Panc1 (cell line): Measurements from ENCODE around the gene G6PC2. TPM values are rescaled to one million over a fixed set of nuclear protein-coding genes. Genes with fewer than 3 reads are reported as not detected.

Source experiments
- ATAC-seq: fragments of 200-7000 bp; cut with Tn5 transposase; 2 replicates; pipeline ENCODE4 v1.9.1; 2020; ENCODE audit warnings: mild to moderate bottlenecking, moderate library complexity
- BruUV-seq: library from RNA; stranded (reverse); fragments of 400-500 nt; replicated peaks from 2 replicates; lab custom pipeline; 2021; lab: Mats Ljungman, UMichigan
- CTCF ChIA-PET: fragments of 300-600 bp; sonication (Branson Sonifier 250); formaldehyde crosslinking; loops from one replicate; lab custom pipeline; 2022; ENCODE audit warnings: antibody characterized with exemption; lab: Charles Lee
- POLR2A ChIA-PET: fragments of 300-600 bp; sonication (Branson Sonifier 250); formaldehyde crosslinking; loops from one replicate; lab custom pipeline; 2022; ENCODE audit warnings: antibody characterized with exemption; lab: Charles Lee
- DNase-seq: peaks from one replicate; pipeline ENCODE4 v3.0.0-alpha.2; 2010; ENCODE audit warnings: low read depth, low spot score
- H3K27ac ChIP-seq: 2 replicates; pipeline ENCODE4 v1.5.1; 2011; ENCODE audit warnings: mild to moderate bottlenecking, low read length, inconsistent platforms
- H3K27me3 ChIP-seq: fragments of 200-500 bp; sonication (Bioruptor generic); 2 replicates; pipeline ENCODE4 v1.6.0; 2014; ENCODE audit warnings: low read length, inconsistent platforms; ENCODE audit not compliant: control insufficient read depth, insufficient read depth
- H3K36me3 ChIP-seq: fragments of 200-500 bp; sonication (Bioruptor generic); 2 replicates; pipeline ENCODE4 v1.5.1; 2014; ENCODE audit warnings: inconsistent platforms, mild to moderate bottlenecking, low read length, moderate library complexity; ENCODE audit not compliant: control insufficient read depth, insufficient read depth
- H3K4me1 ChIP-seq: 2 replicates; pipeline ENCODE4 v1.5.1; 2011; ENCODE audit warnings: inconsistent platforms, mild to moderate bottlenecking, low read length, moderate library complexity; ENCODE audit not compliant: control insufficient read depth, insufficient read depth
- H3K4me3 ChIP-seq, 2 experiments: 2 replicates each; pipeline ENCODE4 v1.5.1; 2011 to 2012; ENCODE audit warnings: low read depth in 2 of 2, low read length in 2 of 2, mild to moderate bottlenecking in 2 of 2, inconsistent platforms in 1 of 2, moderate library complexity in 1 of 2
- H3K9me3 ChIP-seq: fragments of 200-500 bp; sonication (Bioruptor generic); 2 replicates; pipeline ENCODE4 v1.5.1; 2014; ENCODE audit warnings: low read depth, mild to moderate bottlenecking, inconsistent platforms, low read length, moderate library complexity; ENCODE audit not compliant: control insufficient read depth, insufficient read depth
- CTCF ChIP-seq: fragments of 450-650 bp; IDR thresholded peaks from 2 replicates; pipeline ENCODE4 v1.5.1; 2017; ENCODE audit warnings: mild to moderate bottlenecking
- POLR2AphosphoS5 ChIP-seq: IDR thresholded peaks from 2 replicates; pipeline ENCODE4 v1.6.1; 2012; ENCODE audit warnings: mild to moderate bottlenecking, low read depth, low read length, moderate library complexity
- REST ChIP-seq, 2 experiments: IDR thresholded peaks; 2 replicates each; pipeline ENCODE4 v1.6.1; 2011 to 2012; ENCODE audit warnings: low read depth in 2 of 2, control low read depth in 1 of 2, low read length in 1 of 2, mild to moderate bottlenecking in 1 of 2, moderate library complexity in 1 of 2; ENCODE audit not compliant: insufficient read depth in 1 of 2
- SIN3A ChIP-seq: IDR thresholded peaks from 2 replicates; pipeline ENCODE4 v1.6.1; 2012; ENCODE audit warnings: low read depth, mild to moderate bottlenecking, low read length, moderate library complexity, borderline replicate concordance; ENCODE audit not compliant: insufficient read depth
- TCF7L2 ChIP-seq: IDR thresholded peaks from 2 replicates; pipeline ENCODE4 v1.6.1; 2011; ENCODE audit warnings: mild to moderate bottlenecking, low read depth, low read length, inconsistent platforms
- in situ Hi-C: cut with HindIII; loops from 2 replicates; pipeline ENCODE4 v1.10.0; 2016; ENCODE audit warnings: low sequenced_read_pairs, low pct_unique_long_range_greater_than_20kb
- intact Hi-C: fragments of 100-400 bp; cut with micrococcal nuclease; formaldehyde crosslinking; loops from one replicate; pipeline ENCODE4 v1.10.0; 2022; ENCODE audit not compliant: unreplicated experiment
- total RNA-seq: library from RNA; stranded (reverse); gene quantifications from one replicate; pipeline ENCODE4 v1.2.1, GENCODE V29; 2021; ENCODE audit not compliant: unreplicated experiment

G6PC2 gene
- total RNA-seq, 1 experiment from 2014 or later = not detected

GRCh38 chr2:168944065-168944464 is 43.0 kb downstream of the G6PC2 start:
- CTCF ChIA-PET = no interaction called here
- Histone ChIP-seq H3K27me3 (peaks cover 14% of the 10 kb centered on the region), H3K36me3 (no peaks in the 10 kb centered on the region), H3K27ac (no peak overlapping the region), H3K9me3 (no peaks in the 10 kb centered on the region), H3K4me3 (no peak overlapping the region), H3K4me1 (no peaks in the 10 kb centered on the region)
- no TSS peak for BruUV-seq
- POLR2A ChIA-PET = no interaction called here
- TF ChIP-seq POLR2AphosphoS5 (no peak), SIN3A (no peak), CTCF (no peak), REST (IDR thresholded peaks at IDR 0.05; ENCODE audit: insufficient read depth in 1 of 2, low read depth in 2 of 2, low read length in 1 of 2) (no peak), TCF7L2 (no peak)
- intact Hi-C loops (no loop called here), in situ Hi-C loops (no loop called here)
- DNase-seq (no peak), ATAC-seq (no peak)

GRCh38 chr2:168945508-168945907 is 44.4 kb downstream of the G6PC2 start:
- ATAC-seq = no peak
- Histone ChIP-seq H3K4me1 (no peaks in the 10 kb centered on the region), H3K27me3 (peaks cover 14% of the 10 kb centered on the region), H3K4me3 (no peak overlapping the region), H3K36me3 (no peaks in the 10 kb centered on the region), H3K27ac (no peak overlapping the region), H3K9me3 (no peaks in the 10 kb centered on the region)
- no peak for DNase-seq
- TF ChIP-seq TCF7L2 (no peak), SIN3A (no peak), REST (IDR thresholded peaks at IDR 0.05; ENCODE audit: insufficient read depth in 1 of 2, low read depth in 2 of 2, low read length in 1 of 2) (no peak), POLR2AphosphoS5 (no peak), CTCF (no peak)
- CTCF ChIA-PET = no interaction called here
- in situ Hi-C loops (no loop called here), intact Hi-C loops (no loop called here)
- POLR2A ChIA-PET = no interaction called here
- BruUV-seq = no TSS peak
